GM19468 (cell line): ENCODE measurements around the gene AP1G2.

Experiments used
- ATAC-seq: cut with Tn5 transposase; IDR thresholded peaks from one replicate; pipeline ENCODE4 v1.9.1; 2021; ENCODE audit warnings: mild to moderate bottlenecking, moderate library complexity, moderate number of reproducible peaks; ENCODE audit not compliant: unreplicated experiment; ENCODE audit errors: extremely low read depth

AP1G2 gene

GRCh38 chr14:23521785-23522640 is 45.6 kb downstream of the AP1G2 start:
- ATAC-seq = no peak

GRCh38 chr14:23520899-23521533 is 46.6 kb downstream of the AP1G2 start:
- ATAC-seq = no peak

GRCh38 chr14:23518709-23519108 is 48.9 kb downstream of the AP1G2 start:
- ATAC-seq = no peak

- no peak for ATAC-seq
Observed at GRCh38 chr14:23517650-23518326, 49.8 kb downstream of the AP1G2 start.

GRCh38 chr14:23514644-23514957 is 53.0 kb downstream of the AP1G2 start:
- no peak for ATAC-seq

GRCh38 chr14:23513818-23514643 is 53.6 kb downstream of the AP1G2 start:
- no peak for ATAC-seq

GRCh38 chr14:23513005-23513817 is 54.4 kb downstream of the AP1G2 start:
- ATAC-seq = no peak

- no peak for ATAC-seq
Observed at GRCh38 chr14:23512156-23512555, 55.4 kb downstream of the AP1G2 start.
